Heart left ventricle (tissue), 16 donors: Measurements from ENCODE around the gene SPTLC3. TPM values are rescaled to one million over a fixed set of nuclear protein-coding genes. Genes with fewer than 3 reads are reported as not detected.

Source experiments
- ATAC-seq, 4 donors: fragments of 200-7000 bp; cut with Tn5 transposase; one replicate each; pipeline ENCODE4 v1.9.1; 2020 to 2022; ENCODE audit warnings: moderate library complexity in 4 of 4, mild to moderate bottlenecking in 3 of 4, moderate number of reproducible peaks in 1 of 4
- DNase-seq, 5 donors: peaks; one replicate each; pipeline ENCODE4 v3.0.0-alpha.2; 2020
- H3K27ac ChIP-seq, 12 donors: fragments of 200-600 bp; sonication (generic) in 4 of 12; one replicate each; pipeline versions ENCODE4 v1.5.0 to v1.8.0; 2016 to 2022; ENCODE audit warnings: mild to moderate bottlenecking in 2 of 12
- H3K27me3 ChIP-seq, 9 donors: fragments of 200-600 bp; sonication (generic) in 2 of 9; one replicate each; pipeline versions ENCODE4 v1.5.1 to v1.8.0; 2016 to 2022; ENCODE audit warnings: mild to moderate bottlenecking in 3 of 9
- H3K36me3 ChIP-seq, 9 donors: fragments of 200-600 bp; sonication (generic) in 2 of 9; one replicate each; pipeline versions ENCODE4 v1.5.0 to v1.8.0; 2018 to 2022; ENCODE audit warnings: mild to moderate bottlenecking in 2 of 9
- H3K4me1 ChIP-seq, 12 donors: fragments of 200-600 bp; sonication (generic) in 4 of 12; one replicate each; pipeline versions ENCODE4 v1.5.0 to v1.8.0; 2016 to 2022; ENCODE audit warnings: mild to moderate bottlenecking in 3 of 12
- H3K4me3 ChIP-seq, 12 donors: fragments of 200-600 bp; sonication (generic) in 4 of 12; one replicate each; pipeline versions ENCODE4 v1.5.0 to v1.8.0; 2017 to 2022; ENCODE audit warnings: mild to moderate bottlenecking in 9 of 12, moderate library complexity in 4 of 12
- H3K9me3 ChIP-seq, 12 donors: fragments of 200-600 bp; sonication (generic) in 4 of 12; one replicate each; pipeline versions ENCODE4 v1.5.0 to v1.8.0; 2016 to 2022; ENCODE audit warnings: mild to moderate bottlenecking in 1 of 12
- CTCF ChIP-seq, 12 donors: fragments of 200-600 bp; sonication (generic) in 4 of 12; IDR thresholded peaks; one replicate each; pipeline versions ENCODE4 v1.5.0 to v1.8.0; 2018 to 2022; ENCODE audit warnings: antibody characterized with exemption in 12 of 12, mild to moderate bottlenecking in 5 of 12
- POLR2A ChIP-seq, 2 donors: fragments of 450-650 bp; IDR thresholded peaks; one replicate each; pipeline ENCODE4 v1.6.1; 2017; ENCODE audit warnings: antibody characterized with exemption in 2 of 2, mild to moderate bottlenecking in 2 of 2, moderate library complexity in 2 of 2
- WGBS, 4 donors: extraction: QIAGEN DNeasy Blood & Tissue Kit in 2 of 4; methylation state at CpG; one replicate each; pipeline versions ENCODE4 v1.1.5 to v1.1.7; 2013 to 2018; 5-methylcytosine and 5-hydroxymethylcytosine counted together
- intact Hi-C, 10 donors: fragments of 100-400 bp; cut with DNase I; formaldehyde crosslinking; loops; one replicate each; pipeline versions ENCODE4 v1.11.1 to v1.14.2; 2022
- polyA plus RNA-seq, 2 donors: library from polyadenylated mRNA; stranded (reverse); fragments of 200-250 nt; gene quantifications; one replicate each; pipeline ENCODE4 v1.2.3, GENCODE V29; 2013
- total RNA-seq, 9 donors: library from RNA; depleted of rRNA in 2 of 9; stranded (reverse); fragments of >200 nt in 2 of 9; fragmentation: NEBNext Ultra II Directional in 3 of 9; extraction: Animal tissue kit (Norgen Biotek cat#: 25700) in 3 of 9; gene quantifications; one replicate each; pipeline versions ENCODE4 v1.1.0 to v1.2.4, GENCODE V29; 2016 to 2023
- donor health status: ischemic (EF 13 %, LVEDD 7.1; RV severe dilation, severe dysfunction).
- donor health status: healthy with polysubstance abuse.
- donor health status: DM: no; HTN: yes; CAD: no.
- donor health status: DM: no; HTN: no; CAD: no.
- donor health status: ischemic (EF 25% LVEDD 6.9; RV normal size, moderate dysfunction).
- donor health status: ischemic (EF 25% LVEDD 5.7; RV mildly dilated, moderate dysfunction).
- donor health status: healthy.
- donor health status: DM: yes; HTN: yes; CAD: no.
- donor health status: ischemic (EF 35%, LVEDD 5.7; RV mildly dilated, moderate dysfunction).
- donor health status: nonischemic (EF 11% LVEDD 7.7; RV severe dilation, severe dysfunction).
- donor health status: DM: yes; HTN: yes; CAD: no.
- donor health status: PGD.
- donor health status: ischemic (EF 29% LVEDD 5.4; RV normal size, mild dysfunction).
- donor health status: nonischemic (EF 23%, LVEDD 6.1; RV moderate dilation, normal function).

SPTLC3 gene
- total and polyA plus RNA-seq, 11 donors = 0.57 to 15.4 (median 6.0) TPM

GRCh38 chr20:13131688-13132087 lies 122.9 kb downstream of the SPTLC3 start:
- Histone ChIP-seq H3K36me3 (peaks cover 0 to 18% (median 0%) of the 10 kb centered on the region in 9 donors), H3K27me3 (no peaks in the 10 kb centered on the region), H3K4me3 (no peak overlapping the region), H3K9me3 (peaks cover 0 to 11% (median 0%) of the 10 kb centered on the region in 12 donors), H3K27ac (no peak overlapping the region), H3K4me1 (no peaks in the 10 kb centered on the region)
- intact Hi-C loops = no loop called here
- TF ChIP-seq POLR2A (IDR thresholded peaks at IDR 0.05) = no peak
- TF ChIP-seq CTCF (IDR thresholded peaks at IDR 0.05) = no peak
- WGBS, 4 donors = 54 to 89% (median 68%) methylated on average over 3 of the region's 3 CpGs
- no peak for DNase-seq
- ATAC-seq = peak in 2 of 4 donors; percentile 29 to 69

GRCh38 chr20:13139459-13140150 lies 130.8 kb downstream of the SPTLC3 start:
- Histone ChIP-seq H3K9me3 (no peaks in the 10 kb centered on the region), H3K4me3 (no peak overlapping the region), H3K27ac (no peak overlapping the region), H3K4me1 (no peaks in the 10 kb centered on the region), H3K36me3 (peaks cover 0 to 8% (median 0%) of the 10 kb centered on the region in 9 donors), H3K27me3 (no peaks in the 10 kb centered on the region)
- ATAC-seq (no peak), DNase-seq (no peak)
- intact Hi-C loops = no loop called here
- TF ChIP-seq CTCF (IDR thresholded peaks at IDR 0.05) = no peak
- TF ChIP-seq POLR2A (IDR thresholded peaks at IDR 0.05) = no peak
- 90 to 91% (median 90%) methylated on average over 4 of the region's 4 CpGs for WGBS, 4 donors

GRCh38 chr20:13140201-13140600 lies 131.4 kb downstream of the SPTLC3 start:
- intact Hi-C loops = no loop called here
- TF ChIP-seq CTCF (IDR thresholded peaks at IDR 0.05) (no peak), POLR2A (IDR thresholded peaks at IDR 0.05) (no peak)
- DNase-seq (no peak), ATAC-seq (no peak)
- 68 to 77% (median 73%) methylated on average over 3 of the region's 3 CpGs for WGBS, 4 donors
- no peaks in the 10 kb centered on the region for H3K27me3 ChIP-seq
- no peaks in the 10 kb centered on the region for H3K4me1 ChIP-seq
- peaks cover 0 to 3% (median 0%) of the 10 kb centered on the region in 12 donors for H3K9me3 ChIP-seq
- H3K4me3 ChIP-seq = no peak overlapping the region
- peaks cover 0 to 3% (median 0%) of the 10 kb centered on the region in 9 donors for H3K36me3 ChIP-seq
- no peak overlapping the region for H3K27ac ChIP-seq

- Histone ChIP-seq H3K27me3 (no peaks in the 10 kb centered on the region), H3K9me3 (peaks cover 0 to 3% (median 0%) of the 10 kb centered on the region in 12 donors), H3K4me1 (no peaks in the 10 kb centered on the region), H3K4me3 (no peak overlapping the region), H3K27ac (no peak overlapping the region), H3K36me3 (no peaks in the 10 kb centered on the region)
- intact Hi-C loops = no loop called here
- TF ChIP-seq CTCF (IDR thresholded peaks at IDR 0.05) = no peak
- no peak for TF ChIP-seq POLR2A (IDR thresholded peaks at IDR 0.05)
- ATAC-seq (no peak), DNase-seq (no peak)
- WGBS, 4 donors = 91 to 96% (median 94%) methylated on average over 1 of the region's 1 CpG
Observed at GRCh38 chr20:13140775-13141174, 132.0 kb downstream of the SPTLC3 start.
